HG03571 (cell line): ENCODE measurements around the gene MACROH2A2.

Experiments used
- ATAC-seq: cut with Tn5 transposase; IDR thresholded peaks from one replicate; pipeline ENCODE4 v1.9.1; 2021; ENCODE audit not compliant: unreplicated experiment

The MACROH2A2 gene

GRCh38 chr10:70125918-70126552, 73.4 kb downstream of the MACROH2A2 start:
- no peak for ATAC-seq

GRCh38 chr10:70126700-70127395, 74.2 kb downstream of the MACROH2A2 start:
- no peak for ATAC-seq

- ATAC-seq, result no peak
Measured at GRCh38 chr10:70130878-70131559, 78.4 kb downstream of the MACROH2A2 start.

GRCh38 chr10:70131560-70131937, 78.9 kb downstream of the MACROH2A2 start:
- ATAC-seq, result no peak

GRCh38 chr10:70132098-70133029, 79.7 kb downstream of the MACROH2A2 start, which contains the start of gene AIFM2:
Gene AIFM2 (minus strand): TSS chr10:70132825. CDS start chr10:70124084, 8,741 bp downstream.
- peak; percentile 74 for ATAC-seq

- no peak for ATAC-seq
Measured at GRCh38 chr10:70135046-70135445, 82.4 kb downstream of the MACROH2A2 start.

- ATAC-seq, result no peak
Measured at GRCh38 chr10:70135684-70136083, 83.0 kb downstream of the MACROH2A2 start.

GRCh38 chr10:70137135-70137534, 84.5 kb downstream of the MACROH2A2 start:
- ATAC-seq, result no peak

- no peak for ATAC-seq
Measured at GRCh38 chr10:70137927-70138883, 85.6 kb downstream of the MACROH2A2 start.

GRCh38 chr10:70139151-70139996, 86.7 kb downstream of the MACROH2A2 start:
- ATAC-seq, result no peak

GRCh38 chr10:70139997-70140250, 87.3 kb downstream of the MACROH2A2 start:
- ATAC-seq, result no peak

GRCh38 chr10:70140297-70140696, 87.7 kb downstream of the MACROH2A2 start:
- no peak for ATAC-seq

GRCh38 chr10:70142555-70142954, 89.9 kb downstream of the MACROH2A2 start:
- no peak for ATAC-seq

- ATAC-seq, result no peak
Measured at GRCh38 chr10:70144372-70145110, 91.9 kb downstream of the MACROH2A2 start.

GRCh38 chr10:70145166-70145665, 92.6 kb downstream of the MACROH2A2 start:
- ATAC-seq, result peak; percentile 9

- ATAC-seq, result peak; percentile 50
Measured at GRCh38 chr10:70145666-70146488, 93.2 kb downstream of the MACROH2A2 start.

- peak; percentile 90 for ATAC-seq
Measured at GRCh38 chr10:70146489-70147258, 94.0 kb downstream of the MACROH2A2 start, which contains the start of gene TYSND1. Gene TYSND1 (minus strand): TSS chr10:70146700. CDS start chr10:70146586, 114 bp downstream.
